ENCODE results near the gene RACGAP1.

The RACGAP1 gene

GRCh38 chr12:50056639-50056976, 31.3 kb upstream of the RACGAP1 start:
- no peak for DNase-seq (ENCODE audit: low spot score)

GRCh38 chr12:50055831-50056638, 30.7 kb upstream of the RACGAP1 start:
- DNase-seq (ENCODE audit: low spot score): peak; percentile 79

- DNase-seq (ENCODE audit: low spot score): no peak
These were observed 28.3 kb upstream of the RACGAP1 start for GRCh38 chr12:50053583-50053982.

- DNase-seq (ENCODE audit: low spot score): no peak
These were observed 27.7 kb upstream of the RACGAP1 start for GRCh38 chr12:50052964-50053363.

GRCh38 chr12:50052544-50052943, 27.2 kb upstream of the RACGAP1 start:
- no peak for DNase-seq (ENCODE audit: low spot score)

- no peak for DNase-seq (ENCODE audit: low spot score)
These were observed 26.0 kb upstream of the RACGAP1 start for GRCh38 chr12:50051101-50051806.

- peak; percentile 71 for DNase-seq (ENCODE audit: low spot score)
These were observed 25.3 kb upstream of the RACGAP1 start for GRCh38 chr12:50050410-50051098.

GRCh38 chr12:50050119-50050385, 24.8 kb upstream of the RACGAP1 start:
- no peak for DNase-seq (ENCODE audit: low spot score)

- no peak for DNase-seq (ENCODE audit: low spot score)
These were observed 24.2 kb upstream of the RACGAP1 start for GRCh38 chr12:50049254-50050118.

GRCh38 chr12:50047693-50048250, 22.5 kb upstream of the RACGAP1 start:
- DNase-seq (ENCODE audit: low spot score): no peak

GRCh38 chr12:50043854-50044253, 18.6 kb upstream of the RACGAP1 start:
- DNase-seq (ENCODE audit: low spot score): no peak

GRCh38 chr12:50043308-50043707, 18.0 kb upstream of the RACGAP1 start:
- no peak for DNase-seq (ENCODE audit: low spot score)

- DNase-seq (ENCODE audit: low spot score): no peak
These were observed 17.4 kb upstream of the RACGAP1 start for GRCh38 chr12:50042693-50043092.

GRCh38 chr12:50041962-50042361, 16.7 kb upstream of the RACGAP1 start:
- no peak for DNase-seq (ENCODE audit: low spot score)

GRCh38 chr12:50041062-50041860, 16.0 kb upstream of the RACGAP1 start:
- DNase-seq (ENCODE audit: low spot score): no peak

GRCh38 chr12:50040657-50041056, 15.4 kb upstream of the RACGAP1 start:
- no peak for DNase-seq (ENCODE audit: low spot score)

- DNase-seq (ENCODE audit: low spot score): peak; percentile 79
These were observed 14.0 kb upstream of the RACGAP1 start for GRCh38 chr12:50039151-50039835.

GRCh38 chr12:50038336-50038735, 13.0 kb upstream of the RACGAP1 start:
- DNase-seq (ENCODE audit: low spot score): no peak

GRCh38 chr12:50032854-50033581, 7.7 kb upstream of the RACGAP1 start:
- no peak for DNase-seq (ENCODE audit: low spot score)

GRCh38 chr12:50032515-50032853, 7.2 kb upstream of the RACGAP1 start:
- DNase-seq (ENCODE audit: low spot score): no peak

Data from hepatic stellate cell (primary cell).